HG03457 (cell line): ENCODE measurements around the gene SCYL2.
"Not testable (repeated sequence)": the region's sequence is repeated elsewhere in the genome, so short reads cannot be mapped to it uniquely, and the experiment has no call there.

Experiments used
- ATAC-seq: cut with Tn5 transposase; IDR thresholded peaks from one replicate; pipeline ENCODE4 v1.9.1; 2021; ENCODE audit warnings: moderate number of reproducible peaks; ENCODE audit not compliant: unreplicated experiment

The SCYL2 gene

GRCh38 chr12:100265107-100265506, 1.9 kb upstream of the SCYL2 start:
- not testable (repeated sequence) for ATAC-seq

- ATAC-seq = peak; percentile 3
Measured at GRCh38 chr12:100265732-100266584, 1.0 kb upstream of the SCYL2 start.

GRCh38 chr12:100266585-100266834, 467 bp upstream of the SCYL2 start:
- peak; percentile 78 for ATAC-seq

- peak; percentile 14 for ATAC-seq
Measured at GRCh38 chr12:100267603-100268281, 765 bp downstream of the SCYL2 start.

GRCh38 chr12:100268835-100269564, 2.0 kb downstream of the SCYL2 start:
- ATAC-seq = no peak

GRCh38 chr12:100273782-100274181, 6.8 kb downstream of the SCYL2 start:
- no peak for ATAC-seq

GRCh38 chr12:100274291-100274690, 7.3 kb downstream of the SCYL2 start:
- ATAC-seq = no peak

DNA sequence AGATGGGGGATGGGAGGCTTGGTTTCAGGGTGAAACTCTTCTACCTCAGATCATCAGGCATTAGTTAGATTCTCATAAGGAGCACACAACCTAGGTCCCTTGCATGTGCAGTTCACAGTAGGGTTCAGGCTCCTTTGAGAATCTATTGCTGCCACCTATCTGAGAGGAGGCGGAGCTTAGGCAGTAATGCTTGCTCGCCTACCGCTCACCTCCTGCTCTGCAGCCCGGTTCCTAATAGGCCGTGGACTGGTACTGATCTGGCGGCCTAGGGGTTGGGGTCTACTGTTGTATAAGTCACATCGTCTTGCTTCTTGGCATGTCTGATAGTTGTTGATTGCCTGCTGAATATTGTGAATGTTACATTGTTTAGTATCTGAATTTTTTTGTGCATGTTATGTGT, 12.2 kb downstream of the SCYL2 start:
- no peak for ATAC-seq

GRCh38 chr12:100279607-100280244, 12.7 kb downstream of the SCYL2 start:
- ATAC-seq = no peak

DNA sequence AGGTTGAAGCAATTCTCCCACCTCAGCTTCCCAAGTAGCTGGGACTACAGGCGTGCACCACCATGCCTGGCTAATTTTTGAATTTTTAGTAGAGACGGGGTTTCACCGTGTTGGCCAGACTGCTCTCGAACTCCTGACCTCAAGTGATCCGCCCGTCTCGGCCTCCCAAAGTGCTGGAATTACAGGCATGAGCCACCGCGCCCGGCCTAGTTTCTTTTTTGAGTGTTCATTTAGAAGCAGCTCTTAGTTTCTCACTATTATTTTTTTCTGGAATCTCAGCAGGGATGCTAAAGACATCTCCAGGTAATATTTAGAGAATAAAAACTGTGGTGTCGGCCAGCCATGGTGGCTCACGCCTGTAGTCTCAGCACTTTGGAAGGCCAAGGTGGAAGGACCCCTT, 17.6 kb downstream of the SCYL2 start:
- ATAC-seq = not testable (repeated sequence)

- no peak for ATAC-seq
Measured at GRCh38 chr12:100289038-100289437, 22.1 kb downstream of the SCYL2 start.

- no peak for ATAC-seq
Measured at GRCh38 chr12:100290016-100290415, 23.0 kb downstream of the SCYL2 start.

- ATAC-seq = no peak
Measured at GRCh38 chr12:100293017-100293416, 26.0 kb downstream of the SCYL2 start.

- ATAC-seq = not testable (repeated sequence)
Measured at GRCh38 chr12:100294366-100294765, 27.4 kb downstream of the SCYL2 start.

- ATAC-seq = no peak
Measured at GRCh38 chr12:100295764-100296555, 29.0 kb downstream of the SCYL2 start.

DNA sequence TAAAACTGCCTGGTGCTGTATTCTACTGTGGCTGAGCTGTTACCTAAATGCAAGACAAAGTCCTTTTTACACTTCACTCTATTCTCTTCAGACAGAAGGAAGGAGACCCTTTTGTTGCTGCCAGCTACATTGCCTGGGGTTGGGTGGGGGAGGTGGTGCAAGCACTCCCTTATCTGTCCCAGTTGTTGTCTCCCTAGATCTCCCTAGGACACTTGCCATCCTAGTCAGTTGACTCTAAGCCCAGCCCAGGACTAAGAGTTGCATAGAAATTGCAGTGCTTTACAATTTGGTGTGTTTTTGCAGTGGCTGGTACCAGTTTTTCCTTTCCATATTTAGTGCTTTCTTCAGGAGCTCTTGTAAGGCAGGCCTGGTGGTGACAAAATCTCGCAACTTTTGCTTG, 35.1 kb downstream of the SCYL2 start:
- ATAC-seq = no peak

- no peak for ATAC-seq
Measured at GRCh38 chr12:100303831-100304230, 36.9 kb downstream of the SCYL2 start.

DNA sequence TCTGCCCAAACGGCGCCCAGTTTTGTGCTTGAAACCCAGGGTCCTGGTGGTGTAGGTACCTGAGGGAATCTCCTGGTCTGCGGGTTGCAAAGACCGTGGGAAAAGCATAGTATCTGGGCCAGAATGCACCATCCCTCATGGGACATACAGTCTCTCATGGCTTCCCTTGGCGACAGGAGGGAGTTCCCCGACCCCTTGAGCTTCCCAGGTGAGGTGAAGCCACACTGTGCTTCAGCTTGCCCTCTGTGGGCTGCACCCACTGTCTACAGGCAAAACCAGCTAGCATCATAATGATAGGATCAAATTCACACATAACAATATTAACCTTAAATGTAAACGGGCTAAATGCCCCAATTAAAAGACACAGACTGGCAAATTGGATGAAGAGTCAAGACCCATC, 37.4 kb downstream of the SCYL2 start:
- ATAC-seq = not testable (repeated sequence)

DNA sequence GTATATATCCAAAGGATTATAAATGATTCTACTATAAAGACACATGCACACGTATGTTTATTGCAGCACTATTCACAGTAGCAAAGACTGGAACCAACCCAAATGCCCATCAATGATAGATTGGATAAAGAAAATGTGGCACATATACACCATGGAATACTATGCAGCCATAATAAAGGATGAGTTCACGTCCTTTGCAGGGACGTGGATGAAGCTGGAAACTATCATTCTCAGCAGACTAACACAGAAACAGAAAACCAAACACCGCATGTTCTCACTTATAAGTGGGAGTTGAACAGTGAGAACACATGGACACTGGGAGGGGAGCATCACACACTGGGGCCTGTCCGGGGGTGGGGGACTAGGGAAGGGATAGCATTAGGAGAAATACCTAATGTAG, 41.2 kb downstream of the SCYL2 start:
- ATAC-seq = not testable (repeated sequence)

DNA sequence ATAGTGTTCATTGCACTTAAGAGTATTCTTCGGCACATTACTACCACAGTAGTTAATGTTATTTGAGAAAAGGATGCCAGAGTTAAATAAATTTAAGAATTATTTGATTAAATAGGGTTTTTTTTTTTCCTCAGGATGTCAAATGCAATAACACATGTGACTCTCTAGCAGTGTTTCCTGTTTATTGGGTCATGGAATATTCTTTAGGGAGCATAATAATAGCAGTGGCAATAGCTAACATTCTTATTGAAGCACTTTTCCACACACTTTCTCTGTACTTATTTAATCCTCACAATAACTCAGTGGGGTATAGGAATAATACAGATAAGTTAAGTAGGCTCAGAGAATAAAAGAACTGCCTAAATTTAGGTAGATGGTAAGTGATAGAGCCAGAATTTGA, 44.3 kb downstream of the SCYL2 start:
- ATAC-seq = no peak

- no peak for ATAC-seq
Measured at GRCh38 chr12:100317371-100317770, 50.4 kb downstream of the SCYL2 start.
